Pancreas (tissue), 10 donors: ENCODE measurements around the gene CACNA1C. TPM values are rescaled to one million over a fixed set of nuclear protein-coding genes. Genes with fewer than 3 reads are reported as not detected.

Experiments used
- ATAC-seq, 4 donors: fragments of 200-7000 bp; cut with Tn5 transposase; one replicate each; pipeline versions ENCODE4 v1.8.0 to v1.9.1; 2020; ENCODE audit warnings: mild to moderate bottlenecking in 4 of 4, moderate library complexity in 4 of 4
- DNase-seq, 6 donors: peaks; one replicate each; pipeline ENCODE4 v3.0.0-alpha.2; 2020
- FAIRE-seq: peaks from 2 replicates; lab custom pipeline; 2012; peaks lifted over from hg19 to GRCh38; lab: Jason Lieb, UNC
- H3K27ac ChIP-seq, 4 donors: fragments of 200-600 bp; sonication (generic); 1 replicate in 3 of 4; 2 replicates in 1 of 4; pipeline versions ENCODE4 v1.5.0 to v1.8.0; 2020
- H3K27me3 ChIP-seq, 4 donors: fragments of 200-600 bp; one replicate each; pipeline ENCODE4 v1.8.0; 2021
- H3K36me3 ChIP-seq, 3 donors: fragments of 200-600 bp; sonication (generic) in 1 of 3; one replicate each; pipeline versions ENCODE4 v1.5.0 to v1.8.0; 2020 to 2021
- H3K4me1 ChIP-seq, 3 donors: fragments of 200-600 bp; one replicate each; pipeline ENCODE4 v1.8.0; 2021
- H3K4me3 ChIP-seq, 4 donors: fragments of 200-600 bp; sonication (generic) in 2 of 4; one replicate each; pipeline versions ENCODE4 v1.5.0 to v1.8.0; 2020 to 2021
- H3K9me3 ChIP-seq, 4 donors: fragments of 200-600 bp; one replicate each; pipeline ENCODE4 v1.8.0; 2021
- CTCF ChIP-seq, 4 donors: fragments of 200-600 bp; sonication (generic) in 3 of 4; IDR thresholded peaks; one replicate each; pipeline versions ENCODE4 v1.5.0 to v1.8.0; 2021; ENCODE audit warnings: antibody characterized with exemption in 4 of 4
- whole genome bisulfite sequencing, 2 donors: extraction: QIAGEN DNeasy Blood & Tissue Kit; methylation state at CpG; one replicate each; pipeline ENCODE4 v1.1.7; 2013; 5-methylcytosine and 5-hydroxymethylcytosine counted together
- intact Hi-C, 3 donors: fragments of 100-400 bp; cut with DNase I; formaldehyde crosslinking; loops; one replicate each; pipeline versions ENCODE4 v1.11.1 to v1.14.2; 2022
- polyA plus RNA-seq, 2 donors: library from polyadenylated mRNA; stranded (reverse); fragments of 200-250 nt; gene quantifications; one replicate each; pipeline ENCODE4 v1.2.3, GENCODE V29; 2013
- total RNA-seq, 6 donors: library from RNA; stranded (reverse); fragmentation: NEBNext Ultra II Directional in 4 of 6; extraction: Animal tissue kit (Norgen Biotek cat#: 25700) in 4 of 6; gene quantifications; one replicate each; pipeline versions ENCODE4 v1.2.1 to v1.2.4, GENCODE V29; 2021 to 2023
- donor health status: healthy with polysubstance abuse.
- donor health status: DM: no; HTN: no; CAD: no; lungs with moderate emphysema.
- donor health status: DM: no; HTN: no; CAD: no.
- donor health status: control.
- donor health status: control.
- donor health status: Bipolar disorder and iron deficiency.
- donor health status: DM: yes; HTN: yes; CAD: no.
- donor health status: DM: no; HTN: no; CAD: no.
- donor health status: DM: no; HTN: no; CAD: no.
- donor health status: DM: yes; HTN: yes; CAD: no.

Gene CACNA1C
- total and polyA plus RNA-seq, 8 donors = 1.2 to 3.8 (median 2.3) TPM

GRCh38 chr12:2411011-2411410 lies 358.2 kb downstream of the CACNA1C start:
- no peaks in the 10 kb centered on the region for H3K4me1 ChIP-seq
- H3K4me3 ChIP-seq = no peak overlapping the region
- FAIRE-seq (no peak), ATAC-seq (no peak), DNase-seq (no peak)
- H3K27ac ChIP-seq = no peak overlapping the region
- intact Hi-C loops = no loop called here
- H3K27me3 ChIP-seq = no peaks in the 10 kb centered on the region
- H3K36me3 ChIP-seq = no peaks in the 10 kb centered on the region
- WGBS, 2 donors = 61 to 64% methylated on average over 7 of the region's 7 CpGs
- no peak for TF ChIP-seq CTCF (IDR thresholded peaks at IDR 0.05)
- H3K9me3 ChIP-seq = no peaks in the 10 kb centered on the region

- DNase-seq = no peak
- WGBS, 2 donors = 58 to 59% methylated on average over 12 of the region's 12 CpGs
- intact Hi-C loops = no loop called here
- ATAC-seq = no peak
- no peak for TF ChIP-seq CTCF (IDR thresholded peaks at IDR 0.05)
- Histone ChIP-seq H3K4me3 (no peak overlapping the region), H3K9me3 (no peaks in the 10 kb centered on the region), H3K36me3 (no peaks in the 10 kb centered on the region), H3K27me3 (no peaks in the 10 kb centered on the region), H3K27ac (no peak overlapping the region), H3K4me1 (no peaks in the 10 kb centered on the region)
- no peak for FAIRE-seq
Measured at GRCh38 chr12:2411616-2412304, 359.0 kb downstream of the CACNA1C start.

- no peaks in the 10 kb centered on the region for H3K9me3 ChIP-seq
- ATAC-seq = no peak
- H3K27ac ChIP-seq = no peak overlapping the region
- intact Hi-C loops = no loop called here
- H3K36me3 ChIP-seq = no peaks in the 10 kb centered on the region
- no peaks in the 10 kb centered on the region for H3K27me3 ChIP-seq
- H3K4me1 ChIP-seq = no peaks in the 10 kb centered on the region
- TF ChIP-seq CTCF (IDR thresholded peaks at IDR 0.05) = no peak
- no peak for DNase-seq
- H3K4me3 ChIP-seq = no peak overlapping the region
- no peak for FAIRE-seq
- WGBS, 2 donors = 34 to 37% methylated on average over 9 of the region's 9 CpGs
Measured at GRCh38 chr12:2412305-2412643, 359.5 kb downstream of the CACNA1C start.

- no peak overlapping the region for H3K27ac ChIP-seq
- no peaks in the 10 kb centered on the region for H3K9me3 ChIP-seq
- no peak for TF ChIP-seq CTCF (IDR thresholded peaks at IDR 0.05)
- FAIRE-seq = no peak
- no peak overlapping the region for H3K4me3 ChIP-seq
- no peak for DNase-seq
- ATAC-seq = no peak
- H3K27me3 ChIP-seq = no peaks in the 10 kb centered on the region
- intact Hi-C loops = no loop called here
- no peaks in the 10 kb centered on the region for H3K4me1 ChIP-seq
- H3K36me3 ChIP-seq = no peaks in the 10 kb centered on the region
- 82 to 83% methylated on average over 8 of the region's 8 CpGs for WGBS, 2 donors
Measured at GRCh38 chr12:2413301-2413700, 360.5 kb downstream of the CACNA1C start.

GRCh38 chr12:2413999-2414792 lies 361.4 kb downstream of the CACNA1C start:
- DNase-seq = no peak
- Histone ChIP-seq H3K27ac (no peak overlapping the region), H3K4me1 (no peaks in the 10 kb centered on the region), H3K9me3 (no peaks in the 10 kb centered on the region), H3K4me3 (no peak overlapping the region), H3K27me3 (no peaks in the 10 kb centered on the region), H3K36me3 (no peaks in the 10 kb centered on the region)
- no peak for FAIRE-seq
- intact Hi-C loops = no loop called here
- no peak for TF ChIP-seq CTCF (IDR thresholded peaks at IDR 0.05)
- WGBS, 2 donors = 64 to 68% methylated on average over 13 of the region's 13 CpGs
- ATAC-seq = no peak
